AG04449 (cell line): ENCODE measurements around the gene SPATA9.

ENCODE experiments used
- CTCF ChIA-PET: fragments of 350-600 bp; formaldehyde crosslinking; extraction: SDS; loops from one replicate; lab custom pipeline; 2021; ENCODE audit warnings: antibody characterized with exemption; lab: Yijun Ruan, JAX
- POLR2A ChIA-PET: fragments of 400-600, 350-600 bp; formaldehyde crosslinking; extraction: SDS; loops from one replicate; lab custom pipeline; 2020; ENCODE audit warnings: antibody characterized with exemption, inconsistent platforms; lab: Yijun Ruan, JAX
- DNase-seq: peaks from one replicate; pipeline ENCODE4 v3.0.0-alpha.2; 2010; ENCODE audit warnings: low read depth, low spot score
- H3K4me3 ChIP-seq: 2 replicates; pipeline ENCODE4 v1.5.1; 2011; ENCODE audit warnings: low read depth, mild to moderate bottlenecking, control low read depth, low read length
- CTCF ChIP-seq: IDR thresholded peaks from one replicate; pipeline ENCODE4 v1.5.1; 2011; ENCODE audit warnings: mild to moderate bottlenecking, moderate library complexity, low read length, control low read depth, inconsistent platforms; ENCODE audit not compliant: insufficient read depth; ENCODE audit errors: missing control alignments

Gene SPATA9

GRCh38 chr5:95704150-95704549 lies 21.4 kb upstream of the SPATA9 start:
- ChIA-PET CTCF (no interaction called here), POLR2A (no interaction called here)
- H3K4me3 ChIP-seq = no peak overlapping the region
- DNase-seq = no peak
- TF ChIP-seq CTCF = no peak

GRCh38 chr5:95701074-95701473 lies 18.3 kb upstream of the SPATA9 start:
- no peak for DNase-seq
- POLR2A ChIA-PET = no interaction called here
- no peak overlapping the region for H3K4me3 ChIP-seq
- CTCF ChIA-PET = interaction anchor here (1.3 kb wide), 1 partner anchor 36 kb away, joined by 4 read pairs; no protein-coding TSS in a partner anchor
- TF ChIP-seq CTCF = no peak

GRCh38 chr5:95699337-95699736 lies 16.5 kb upstream of the SPATA9 start:
- POLR2A ChIA-PET = no interaction called here

GRCh38 chr5:95697781-95698681 lies 15.2 kb upstream of the SPATA9 start:
- no peak for TF ChIP-seq CTCF
- no peak overlapping the region for H3K4me3 ChIP-seq
- CTCF ChIA-PET = interaction anchor here (0.7 to 5.8 kb wide), 4 partner anchors 9 to 34 kb away, joined by 3 to 37 read pairs (median 8); no protein-coding TSS in a partner anchor
- POLR2A ChIA-PET = no interaction called here
- no peak for DNase-seq

More at GRCh38 chr5:95699337-95699736, 16.5 kb upstream of the SPATA9 start:
- no peak overlapping the region for H3K4me3 ChIP-seq
- DNase-seq = no peak
- CTCF ChIA-PET = interaction anchor here (2.0 kb wide), 1 partner anchor 35 kb away, joined by 12 read pairs; no protein-coding TSS in a partner anchor
- no peak for TF ChIP-seq CTCF

- POLR2A ChIA-PET = no interaction called here
- CTCF ChIA-PET = interaction anchor here (1.6 kb wide), 1 partner anchor 26 kb away, joined by 6 read pairs; no protein-coding TSS in a partner anchor
Observed at GRCh38 chr5:95690333-95690732, 7.5 kb upstream of the SPATA9 start.

More at GRCh38 chr5:95690333-95690732, 7.5 kb upstream of the SPATA9 start:
- H3K4me3 ChIP-seq = no peak overlapping the region
- no peak for DNase-seq
- TF ChIP-seq CTCF = no peak
